ENCODE measurements around the gene IL13RA1.

The IL13RA1 gene

GRCh38 chrX:118773782-118774181 is 46.4 kb downstream of the IL13RA1 start:
- no peak overlapping the region for H3K4me3 ChIP-seq (ENCODE audit: low read depth, low read length)
- TF ChIP-seq MYC (IDR thresholded peaks at IDR 0.05; ENCODE audit: low read depth, low read length), result no peak
- no peak for DNase-seq (ENCODE audit: low read depth)

GRCh38 chrX:118779581-118779980 is 52.2 kb downstream of the IL13RA1 start:
- H3K4me3 ChIP-seq (ENCODE audit: low read depth, low read length), result no peak overlapping the region
- TF ChIP-seq CTCF (IDR thresholded peaks at IDR 0.05; ENCODE audit: low read depth, low read length) (no peak), MYC (IDR thresholded peaks at IDR 0.05; ENCODE audit: low read depth, low read length) (no peak), MAX (IDR thresholded peaks at IDR 0.05; ENCODE audit: low read depth, low read length) (no peak), POLR2A (IDR thresholded peaks at IDR 0.05; ENCODE audit: extremely low read depth, insufficient read length) (no peak)
- DNase-seq (ENCODE audit: low read depth), result no peak

GRCh38 chrX:118780509-118780908 is 53.1 kb downstream of the IL13RA1 start:
- TF ChIP-seq MYC (IDR thresholded peaks at IDR 0.05; ENCODE audit: low read depth, low read length), result no peak
- no peak for TF ChIP-seq MAX (IDR thresholded peaks at IDR 0.05; ENCODE audit: low read depth, low read length)
- TF ChIP-seq CTCF (IDR thresholded peaks at IDR 0.05; ENCODE audit: low read depth, low read length), result no peak
- TF ChIP-seq POLR2A (IDR thresholded peaks at IDR 0.05; ENCODE audit: extremely low read depth, insufficient read length), result no peak
- DNase-seq (ENCODE audit: low read depth), result no peak
- no peak overlapping the region for H3K4me3 ChIP-seq (ENCODE audit: low read depth, low read length)

- TF ChIP-seq CTCF (IDR thresholded peaks at IDR 0.05; ENCODE audit: low read depth, low read length) (no peak), MAX (IDR thresholded peaks at IDR 0.05; ENCODE audit: low read depth, low read length) (no peak), POLR2A (IDR thresholded peaks at IDR 0.05; ENCODE audit: extremely low read depth, insufficient read length) (no peak), MYC (IDR thresholded peaks at IDR 0.05; ENCODE audit: low read depth, low read length) (no peak)
- H3K4me3 ChIP-seq (ENCODE audit: low read depth, low read length), result no peak overlapping the region
- DNase-seq (ENCODE audit: low read depth), result no peak
These were observed 53.5 kb downstream of the IL13RA1 start for GRCh38 chrX:118780911-118781310.

GRCh38 chrX:118795528-118796280 is 68.3 kb downstream of the IL13RA1 start:
- DNase-seq (ENCODE audit: low read depth), result no peak
- H3K4me3 ChIP-seq (ENCODE audit: low read depth, low read length), result no peak overlapping the region
- TF ChIP-seq POLR2A (IDR thresholded peaks at IDR 0.05; ENCODE audit: extremely low read depth, insufficient read length) (no peak), MYC (IDR thresholded peaks at IDR 0.05; ENCODE audit: low read depth, low read length) (no peak), MAX (IDR thresholded peaks at IDR 0.05; ENCODE audit: low read depth, low read length) (no peak), CTCF (IDR thresholded peaks at IDR 0.05; ENCODE audit: low read depth, low read length) (no peak)

GRCh38 chrX:118802857-118803256 is 75.5 kb downstream of the IL13RA1 start:
- peak; percentile 62 for DNase-seq (ENCODE audit: low read depth)
- TF ChIP-seq CTCF (IDR thresholded peaks at IDR 0.05; ENCODE audit: low read depth, low read length) (no peak), MAX (IDR thresholded peaks at IDR 0.05; ENCODE audit: low read depth, low read length) (no peak), MYC (IDR thresholded peaks at IDR 0.05; ENCODE audit: low read depth, low read length) (no peak), POLR2A (IDR thresholded peaks at IDR 0.05; ENCODE audit: extremely low read depth, insufficient read length) (no peak)
- no peak overlapping the region for H3K4me3 ChIP-seq (ENCODE audit: low read depth, low read length)

Measured in NB4 (cell line).